ENCODE data around the gene CDKN3.
"Not testable (repeated sequence)": the region's sequence is repeated elsewhere in the genome, so short reads cannot be mapped to it uniquely, and the experiment has no call there.

Gene CDKN3

DNA sequence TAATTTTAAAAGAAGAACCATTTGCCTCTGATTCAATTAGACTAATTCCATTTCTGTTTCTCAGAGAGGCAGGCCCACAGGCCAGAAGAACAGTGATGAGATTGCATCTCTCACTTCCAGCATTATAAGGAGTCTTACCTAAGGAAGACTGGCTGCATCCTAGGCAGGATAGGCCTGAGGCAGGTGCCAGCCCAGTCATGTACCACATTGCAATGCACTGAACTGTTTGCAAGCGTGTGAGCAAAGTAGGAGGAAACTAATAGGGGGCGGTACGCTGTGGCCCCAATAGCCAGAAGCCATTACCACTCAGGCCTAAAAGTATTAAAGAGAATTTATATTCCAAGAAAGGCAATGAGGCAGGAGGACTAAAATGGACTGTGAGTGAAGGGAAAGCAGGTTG lies 56.4 kb downstream of the CDKN3 start:
- DNase-seq, result no peak
- Mint-ChIP-seq H3K4me1 (peaks cover 17% of the 10 kb centered on the region), H3K4me3 (no peak overlapping the region), H3K36me3 (ENCODE audit: low read depth) (peaks cover 1% of the 10 kb centered on the region), H3K27me3 (ENCODE audit: low read depth, poor library complexity) (peaks cover 5% of the 10 kb centered on the region), H3K27ac (peak overlapping the region; percentile 75), H3K9me3 (peaks cover 2% of the 10 kb centered on the region)
- TF ChIP-seq CTCF (IDR thresholded peaks at IDR 0.05), result no peak

DNA sequence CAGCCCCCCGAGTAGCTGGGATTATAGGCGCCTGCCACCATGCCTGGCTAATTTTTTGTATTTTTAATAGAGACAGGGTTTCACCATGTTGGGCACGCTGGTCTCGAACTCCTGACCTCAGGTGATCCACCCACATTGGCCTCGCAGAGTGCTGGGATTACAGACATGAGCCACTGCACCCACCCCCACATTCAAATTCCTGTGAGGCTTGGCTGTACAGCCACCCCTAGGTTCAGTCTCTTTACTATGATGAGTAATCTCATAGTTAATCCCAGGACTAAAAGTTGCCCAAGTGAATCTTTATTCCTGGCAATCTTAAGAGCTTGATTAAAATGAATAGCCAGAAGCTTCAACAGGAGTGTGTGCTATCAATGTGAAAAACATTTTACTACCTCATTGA lies 57.2 kb downstream of the CDKN3 start:
- H3K27ac Mint-ChIP-seq; H3K27me3 Mint-ChIP-seq (ENCODE audit: low read depth, poor library complexity); H3K9me3 Mint-ChIP-seq; DNase-seq; H3K36me3 Mint-ChIP-seq (ENCODE audit: low read depth); H3K4me3 Mint-ChIP-seq: not testable (repeated sequence)
- H3K4me1 Mint-ChIP-seq, result peaks cover 13% of the 10 kb centered on the region

DNA sequence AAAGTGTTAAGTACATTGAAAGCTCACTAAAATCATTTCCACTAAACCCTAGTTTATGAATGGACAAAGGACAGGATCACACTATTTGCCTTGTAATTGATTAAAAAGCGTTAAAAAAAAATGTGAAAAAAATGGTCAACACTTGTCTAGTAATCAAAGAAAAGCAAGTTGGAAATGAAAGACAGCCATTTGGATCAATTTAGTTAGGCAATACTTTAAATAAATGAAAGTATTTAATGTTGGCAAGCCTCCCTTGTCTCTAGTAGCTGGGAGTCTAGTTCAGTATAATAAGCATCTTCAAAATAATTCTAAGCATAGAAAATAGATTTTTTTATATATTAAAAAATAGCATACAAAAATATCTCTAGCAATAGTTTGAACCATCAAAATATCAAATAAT lies 58.6 kb downstream of the CDKN3 start:
- no peak for DNase-seq
- H3K4me1 Mint-ChIP-seq, result peaks cover 6% of the 10 kb centered on the region
- H3K4me3 Mint-ChIP-seq, result no peak overlapping the region
- TF ChIP-seq CTCF (IDR thresholded peaks at IDR 0.05), result no peak
- no peak overlapping the region for H3K27ac Mint-ChIP-seq
- H3K36me3 Mint-ChIP-seq (ENCODE audit: low read depth), result peaks cover 7% of the 10 kb centered on the region
- H3K9me3 Mint-ChIP-seq, result peaks cover 23% of the 10 kb centered on the region
- H3K27me3 Mint-ChIP-seq (ENCODE audit: low read depth, poor library complexity), result peaks cover 4% of the 10 kb centered on the region

DNA sequence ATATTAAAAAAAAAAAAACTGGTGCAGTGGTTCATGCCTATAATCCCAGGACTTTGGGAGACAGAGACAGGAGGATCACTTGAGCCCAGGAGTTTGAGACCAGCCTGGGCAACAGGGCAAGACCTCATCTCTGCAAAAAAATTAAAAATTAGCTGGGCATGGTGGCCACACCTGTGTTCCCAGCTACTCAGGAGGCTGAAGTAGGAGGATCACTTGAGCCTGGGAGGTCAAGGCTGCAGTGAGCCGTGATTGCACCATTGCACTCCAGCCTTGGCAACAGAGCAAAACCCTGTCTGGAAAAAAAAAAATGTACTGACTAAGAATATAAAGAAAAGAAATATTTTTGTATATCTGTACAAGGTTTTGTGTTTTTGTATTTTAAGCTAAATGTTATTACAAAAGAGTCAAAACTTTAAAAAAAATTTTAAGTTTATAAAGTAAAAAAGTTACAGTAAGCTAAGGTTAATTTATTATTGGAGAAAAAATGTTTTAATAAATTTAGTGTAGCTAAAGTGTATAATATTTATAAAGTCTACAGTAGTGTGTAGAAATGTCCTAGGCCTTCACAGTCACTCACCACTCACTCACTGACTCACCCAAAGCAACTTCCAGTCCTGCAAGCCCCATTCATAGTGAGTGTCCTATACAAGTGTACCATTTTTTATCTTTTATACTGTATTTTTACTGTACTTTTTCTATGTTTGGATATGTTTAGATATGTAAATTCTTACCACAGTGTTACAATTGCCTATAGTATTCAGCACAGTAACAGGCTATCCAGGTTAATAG lies 60.2 kb downstream of the CDKN3 start:
- H3K9me3 Mint-ChIP-seq, result peaks cover 27% of the 10 kb centered on the region
- not testable (repeated sequence) for H3K4me3 Mint-ChIP-seq; H3K27ac Mint-ChIP-seq; DNase-seq; H3K36me3 Mint-ChIP-seq (ENCODE audit: low read depth); H3K27me3 Mint-ChIP-seq (ENCODE audit: low read depth, poor library complexity); H3K4me1 Mint-ChIP-seq

DNA sequence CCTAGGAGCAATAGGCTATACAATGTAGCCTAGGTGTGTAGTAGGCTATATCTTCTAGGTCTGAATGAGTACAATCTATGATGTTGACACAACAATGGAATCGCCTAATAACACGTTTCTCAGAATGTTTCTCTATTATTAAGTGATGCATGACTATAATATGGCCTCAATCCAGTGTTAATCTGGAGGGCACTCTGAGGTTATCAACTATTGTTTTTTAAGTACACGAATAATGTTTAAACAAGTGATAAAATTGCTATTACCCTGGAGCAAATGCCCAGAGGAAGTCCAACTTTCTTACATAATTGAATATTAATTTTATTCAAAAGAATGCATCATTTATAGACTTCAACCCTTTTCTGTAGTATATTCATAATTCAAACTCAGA lies 60.8 kb downstream of the CDKN3 start:
- no peak for TF ChIP-seq CTCF (IDR thresholded peaks at IDR 0.05)
- DNase-seq, result no peak
- peaks cover 4% of the 10 kb centered on the region for H3K27me3 Mint-ChIP-seq (ENCODE audit: low read depth, poor library complexity)
- peaks cover 7% of the 10 kb centered on the region for H3K36me3 Mint-ChIP-seq (ENCODE audit: low read depth)
- H3K27ac Mint-ChIP-seq, result no peak overlapping the region
- H3K4me1 Mint-ChIP-seq, result peaks cover 6% of the 10 kb centered on the region
- H3K9me3 Mint-ChIP-seq, result peaks cover 27% of the 10 kb centered on the region
- no peak overlapping the region for H3K4me3 Mint-ChIP-seq

- not testable (repeated sequence) for H3K36me3 Mint-ChIP-seq (ENCODE audit: low read depth); H3K27ac Mint-ChIP-seq; H3K27me3 Mint-ChIP-seq (ENCODE audit: low read depth, poor library complexity); H3K4me1 Mint-ChIP-seq; DNase-seq; H3K4me3 Mint-ChIP-seq
- H3K9me3 Mint-ChIP-seq, result peaks cover 27% of the 10 kb centered on the region
Observed at GRCh38 chr14:54458536-54458935, 61.7 kb downstream of the CDKN3 start.

GRCh38 chr14:54459106-54459505 lies 62.3 kb downstream of the CDKN3 start:
- no peaks in the 10 kb centered on the region for H3K4me1 Mint-ChIP-seq
- no peak overlapping the region for H3K27ac Mint-ChIP-seq
- H3K36me3 Mint-ChIP-seq (ENCODE audit: low read depth), result peaks cover 7% of the 10 kb centered on the region
- H3K9me3 Mint-ChIP-seq, result peaks cover 27% of the 10 kb centered on the region
- no peak for DNase-seq
- no peak overlapping the region for H3K4me3 Mint-ChIP-seq
- peaks cover 4% of the 10 kb centered on the region for H3K27me3 Mint-ChIP-seq (ENCODE audit: low read depth, poor library complexity)
- no peak for TF ChIP-seq CTCF (IDR thresholded peaks at IDR 0.05)

Measured in nephron progenitor cell (in vitro differentiated cells).